RKO (cell line): ENCODE results near the gene DPPA2.
"Not testable (repeated sequence)": the region's sequence is repeated elsewhere in the genome, so short reads cannot be mapped to it uniquely, and the experiment has no call there.

Experiments used
- DNase-seq: peaks from one replicate; pipeline ENCODE4 v3.0.0-alpha.2; 2016; ENCODE audit warnings: low spot score

The DPPA2 gene

GRCh38 chr3:109316162-109316730 is at the start of gene DPPA2:
TSS of gene DPPA2 (minus strand) at chr3:109316517. CDS start at chr3:109314542, 1,975 bp downstream.
- no peak for DNase-seq

- no peak for DNase-seq
Measured at GRCh38 chr3:109364088-109364487, 47.8 kb upstream of the DPPA2 start.

DNA sequence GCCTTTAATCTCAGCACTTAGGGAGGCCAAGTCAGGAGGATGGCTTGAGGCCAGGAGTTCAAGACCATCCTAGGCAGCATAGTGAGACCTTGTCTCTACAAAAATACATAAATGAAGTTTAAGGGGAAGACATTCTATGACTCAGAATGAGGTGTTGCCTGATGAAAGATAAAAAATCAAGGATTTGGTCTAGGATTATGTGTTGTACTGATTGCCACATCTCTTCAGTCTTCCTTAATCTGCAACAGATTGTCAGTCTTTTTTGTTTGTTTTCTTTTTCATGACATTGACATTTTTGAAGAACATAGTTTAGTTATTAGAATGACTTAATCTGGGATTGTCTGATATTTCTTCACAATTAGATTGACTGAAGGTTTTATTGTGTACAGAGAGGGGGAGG is 47.3 kb upstream of the DPPA2 start:
- no peak for DNase-seq

GRCh38 chr3:109362823-109363222 is 46.5 kb upstream of the DPPA2 start:
- no peak for DNase-seq

DNA sequence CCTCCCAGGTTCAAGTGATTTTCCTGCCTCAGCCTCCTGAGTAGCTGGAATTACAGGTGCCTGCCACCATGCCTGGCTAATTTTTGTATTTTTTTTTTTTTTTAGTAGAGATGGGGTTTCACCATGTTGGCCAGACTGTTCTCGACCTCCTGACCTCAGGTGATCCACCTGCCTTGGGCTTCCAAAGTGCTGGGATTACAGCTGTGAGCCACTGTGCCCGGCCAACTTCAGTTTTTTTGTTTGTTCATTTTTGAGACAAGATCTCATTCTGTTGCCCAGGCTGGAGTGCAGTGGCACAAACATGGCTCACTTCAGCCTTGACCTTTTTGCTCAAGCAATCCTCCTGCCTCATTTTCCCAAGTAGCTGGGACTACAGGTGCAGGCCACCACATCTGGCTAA is 42.5 kb upstream of the DPPA2 start:
- DNase-seq = not testable (repeated sequence)

DNA sequence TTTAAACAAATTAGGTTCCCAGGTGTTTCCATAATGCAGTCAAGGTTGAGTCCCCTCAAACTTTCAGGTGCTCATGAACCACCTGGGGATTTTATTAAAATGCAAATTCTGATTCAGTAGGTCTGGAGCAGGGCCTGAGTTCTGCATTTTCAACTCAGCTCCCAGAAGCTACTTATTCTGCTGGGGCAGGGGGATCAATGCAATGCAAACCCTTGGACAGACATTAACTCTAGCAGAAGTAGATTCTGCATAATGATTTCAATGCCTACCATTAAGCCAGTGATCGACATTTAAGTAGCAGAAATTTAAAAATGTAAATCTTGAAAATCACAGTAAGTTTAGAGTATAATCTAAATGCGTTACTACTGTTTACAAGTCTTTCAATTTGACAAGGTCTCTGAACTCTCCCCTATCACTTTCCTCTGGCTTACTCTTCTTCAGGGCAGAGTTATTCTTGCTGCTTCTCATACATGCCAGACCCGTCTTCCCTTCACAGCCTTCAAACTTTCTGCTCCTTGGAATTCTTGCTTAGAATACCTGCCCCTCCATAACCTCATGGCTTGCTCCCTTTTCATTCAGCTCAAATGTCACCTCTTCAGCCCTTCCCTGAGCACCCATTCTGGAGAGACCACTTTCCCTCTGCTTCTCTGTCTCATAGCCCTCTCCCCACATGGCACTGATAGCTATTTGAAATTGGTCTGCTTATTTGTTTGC is 40.3 kb upstream of the DPPA2 start:
- DNase-seq = no peak

- DNase-seq = no peak
Measured at GRCh38 chr3:109355625-109356441, 39.5 kb upstream of the DPPA2 start.

- no peak for DNase-seq
Measured at GRCh38 chr3:109353057-109353456, 36.7 kb upstream of the DPPA2 start.

- no peak for DNase-seq
Measured at GRCh38 chr3:109351231-109351630, 34.9 kb upstream of the DPPA2 start.

GRCh38 chr3:109346770-109347295 is 30.5 kb upstream of the DPPA2 start:
- no peak for DNase-seq

GRCh38 chr3:109346099-109346498 is 29.8 kb upstream of the DPPA2 start:
- DNase-seq = no peak

GRCh38 chr3:109339714-109340648 is 23.7 kb upstream of the DPPA2 start:
- no peak for DNase-seq

GRCh38 chr3:109339197-109339596 is 22.9 kb upstream of the DPPA2 start:
- no peak for DNase-seq

DNA sequence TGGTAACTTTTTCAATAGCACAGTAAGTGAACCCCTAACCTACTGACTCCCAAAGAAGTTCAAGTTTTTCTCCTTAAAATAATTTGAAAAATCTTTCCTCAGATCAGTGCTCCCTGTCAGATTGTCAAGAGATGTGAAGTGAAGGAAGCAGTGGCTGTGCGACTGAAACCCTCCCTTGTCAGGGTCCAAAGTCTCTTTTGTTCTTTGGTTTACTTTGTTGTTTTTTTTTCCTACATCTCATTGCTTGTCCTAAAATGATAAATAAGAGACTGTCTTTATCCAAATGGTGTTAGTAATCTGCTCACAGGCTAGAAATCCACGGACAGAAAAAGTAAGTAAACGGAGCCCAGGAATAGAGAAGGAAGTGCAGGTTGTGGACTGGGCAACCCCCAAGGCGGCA is 22.0 kb upstream of the DPPA2 start:
- no peak for DNase-seq

GRCh38 chr3:109337393-109337792 is 21.1 kb upstream of the DPPA2 start, which contains the start of gene DPPA4:
TSS of gene DPPA4 (minus strand) at chr3:109337546. CDS start at chr3:109337517, 29 bp downstream.
- DNase-seq = no peak

DNA sequence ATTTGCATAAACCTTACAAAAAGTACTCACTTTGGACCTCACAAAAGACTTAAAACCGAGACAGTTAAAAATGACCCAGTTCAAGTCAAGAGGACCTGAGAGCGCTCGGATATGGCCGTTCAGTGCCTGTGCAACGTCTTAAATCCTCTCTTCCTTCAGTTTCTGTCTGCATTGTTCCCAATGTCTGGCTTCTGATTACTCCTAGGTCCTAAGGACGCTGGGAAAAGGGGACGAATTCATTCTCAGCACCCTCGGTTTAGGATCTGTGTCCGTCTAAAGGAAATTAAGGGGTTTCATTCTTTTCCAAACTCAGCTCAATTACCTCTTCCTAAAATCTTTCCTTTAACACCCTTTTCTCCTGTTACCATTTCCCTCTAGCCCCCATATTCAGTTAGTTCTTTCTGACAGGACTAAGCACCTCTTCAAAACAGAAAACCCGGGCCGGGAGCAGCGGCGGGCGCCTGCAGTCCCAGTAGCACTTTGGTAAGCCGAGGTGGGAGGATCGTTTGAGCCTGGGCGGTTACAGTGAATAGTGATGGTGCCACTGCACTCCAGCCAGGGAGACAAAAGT is 20.1 kb upstream of the DPPA2 start:
- no peak for DNase-seq

- no peak for DNase-seq
Measured at GRCh38 chr3:109334572-109334971, 18.3 kb upstream of the DPPA2 start.

- no peak for DNase-seq
Measured at GRCh38 chr3:109331692-109332091, 15.4 kb upstream of the DPPA2 start.

- no peak for DNase-seq
Measured at GRCh38 chr3:109330405-109330804, 14.1 kb upstream of the DPPA2 start.

DNA sequence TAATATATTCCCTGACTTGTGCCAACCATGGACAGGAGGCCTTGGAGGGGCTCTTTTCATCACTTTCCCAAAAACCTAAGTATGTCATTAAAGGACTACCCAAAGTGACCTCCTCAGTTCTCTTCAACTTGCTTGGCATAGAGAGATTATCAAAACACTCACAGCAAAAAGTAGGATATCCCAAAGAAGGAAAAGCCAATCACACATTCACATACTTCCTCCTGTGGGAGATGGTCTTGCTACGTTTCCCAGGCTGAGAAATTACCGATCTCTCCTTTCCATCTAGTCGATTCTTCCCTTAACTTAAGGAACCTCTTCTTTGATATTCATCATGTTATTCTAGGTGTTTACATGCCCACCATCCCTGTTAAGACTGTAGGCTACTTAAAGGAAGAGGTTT is 11.9 kb upstream of the DPPA2 start:
- DNase-seq = no peak

GRCh38 chr3:109325657-109326056 is 9.3 kb upstream of the DPPA2 start:
- DNase-seq = no peak
